Keratinocyte (primary cell): ENCODE data around the gene NT5DC2.

ENCODE experiments used
- EZH2 ChIP-seq: IDR thresholded peaks from one replicate; pipeline ENCODE4 v1.6.1; 2012; ENCODE audit warnings: inconsistent platforms, mild to moderate bottlenecking, low read length, moderate library complexity
- TF ChIP-seq, protein P1 (sequence below), 3 experiments: IDR thresholded peaks in 1 of 3; conservative IDR thresholded peaks in 1 of 3; optimal IDR thresholded peaks in 1 of 3; 2 replicates in 2 of 3; 3 replicates in 1 of 3; pipeline versions ENCODE3 to v1.5.1; 2011; ENCODE audit warnings: low read length in 3 of 3, mild to moderate bottlenecking in 3 of 3, moderate library complexity in 2 of 3, control low read depth in 1 of 3, inconsistent platforms in 1 of 3; ENCODE audit not compliant: insufficient read depth in 2 of 3; ENCODE audit errors: extremely low read depth in 1 of 3

DNA sequence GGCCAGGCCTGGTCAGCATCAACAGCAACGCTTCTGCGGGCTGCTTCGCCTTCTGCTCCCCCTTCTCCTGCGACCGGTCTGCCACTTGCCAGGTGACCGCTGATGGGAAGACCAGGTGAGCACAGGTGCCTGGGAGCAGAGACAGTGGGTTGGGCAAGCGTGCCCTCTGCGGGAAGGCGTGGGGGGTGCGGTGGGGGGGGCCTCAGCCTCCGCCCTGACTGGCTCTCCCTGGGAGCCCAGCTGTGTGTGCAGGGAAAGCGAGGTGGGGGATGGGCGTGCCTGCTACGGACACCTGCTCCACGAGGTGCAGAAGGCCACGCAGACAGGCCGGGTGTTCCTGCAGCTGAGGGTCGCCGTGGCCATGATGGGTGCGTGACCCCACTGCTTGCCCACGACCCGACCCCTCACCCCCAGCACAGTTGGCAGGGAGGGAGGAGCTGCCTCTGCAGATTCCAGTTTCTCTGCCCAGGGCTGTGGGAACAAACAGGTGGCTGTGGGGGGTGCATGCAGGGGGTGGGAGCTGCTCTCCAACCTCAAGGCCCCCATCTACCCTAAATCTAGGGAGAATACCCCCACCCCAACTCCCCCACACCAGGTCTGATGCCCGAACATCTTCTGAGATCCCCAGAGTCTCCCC lies 29.8 kb downstream of the NT5DC2 start:
- TF ChIP-seq, protein P1, sequence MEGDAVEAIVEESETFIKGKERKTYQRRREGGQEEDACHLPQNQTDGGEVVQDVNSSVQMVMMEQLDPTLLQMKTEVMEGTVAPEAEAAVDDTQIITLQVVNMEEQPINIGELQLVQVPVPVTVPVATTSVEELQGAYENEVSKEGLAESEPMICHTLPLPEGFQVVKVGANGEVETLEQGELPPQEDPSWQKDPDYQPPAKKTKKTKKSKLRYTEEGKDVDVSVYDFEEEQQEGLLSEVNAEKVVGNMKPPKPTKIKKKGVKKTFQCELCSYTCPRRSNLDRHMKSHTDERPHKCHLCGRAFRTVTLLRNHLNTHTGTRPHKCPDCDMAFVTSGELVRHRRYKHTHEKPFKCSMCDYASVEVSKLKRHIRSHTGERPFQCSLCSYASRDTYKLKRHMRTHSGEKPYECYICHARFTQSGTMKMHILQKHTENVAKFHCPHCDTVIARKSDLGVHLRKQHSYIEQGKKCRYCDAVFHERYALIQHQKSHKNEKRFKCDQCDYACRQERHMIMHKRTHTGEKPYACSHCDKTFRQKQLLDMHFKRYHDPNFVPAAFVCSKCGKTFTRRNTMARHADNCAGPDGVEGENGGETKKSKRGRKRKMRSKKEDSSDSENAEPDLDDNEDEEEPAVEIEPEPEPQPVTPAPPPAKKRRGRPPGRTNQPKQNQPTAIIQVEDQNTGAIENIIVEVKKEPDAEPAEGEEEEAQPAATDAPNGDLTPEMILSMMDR (optimal IDR thresholded peaks at IDR 0.05 in 1 of 3, IDR thresholded peaks at IDR 0.05 in 1 of 3, conservative IDR thresholded peaks at IDR 0.05 in 1 of 3; ENCODE audit: extremely low read depth in 1 of 3, insufficient read depth in 2 of 3, low read length in 3 of 3), result no peak
- no peak for TF ChIP-seq EZH2
